Left colon (tissue), 2 donors: ENCODE measurements around the gene SLC11A1. TPM values are rescaled to one million over a fixed set of nuclear protein-coding genes. Genes with fewer than 3 reads are reported as not detected.
A peak's percentile ranks its signal among the peaks of the same experiment; 100 is the strongest.

ENCODE experiments used
- ATAC-seq: fragments of 200-7000 bp; cut with Tn5 transposase; one replicate; pipeline ENCODE4 v1.9.1; 2020; ENCODE audit warnings: mild to moderate bottlenecking, moderate library complexity
- DNase-seq, 2 donors: peaks; one replicate each; pipeline ENCODE4 v3.0.0-alpha.2; 2020
- intact Hi-C, 2 donors: fragments of 100-400 bp; cut with DNase I in 1 of 2; cut with micrococcal nuclease in 1 of 2; formaldehyde crosslinking; loops; one replicate each; pipeline versions ENCODE4 v1.11.2 to v1.14.0; 2022; cut with DNase I, micrococcal nuclease
- total RNA-seq, 2 donors: library from RNA; stranded (reverse); fragmentation: NEBNext Ultra II Directional; extraction: Animal tissue kit (Norgen Biotek cat#: 25700); gene quantifications; one replicate each; pipeline ENCODE4 v1.2.1, GENCODE V29; 2021
- donor health status: DM: no; HTN: no; CAD: no.
- donor health status: DM: yes; HTN: yes; CAD: no.

The SLC11A1 gene
- total RNA-seq, 2 donors from 2014 or later = 1.7 to 2.0 TPM

DNA sequence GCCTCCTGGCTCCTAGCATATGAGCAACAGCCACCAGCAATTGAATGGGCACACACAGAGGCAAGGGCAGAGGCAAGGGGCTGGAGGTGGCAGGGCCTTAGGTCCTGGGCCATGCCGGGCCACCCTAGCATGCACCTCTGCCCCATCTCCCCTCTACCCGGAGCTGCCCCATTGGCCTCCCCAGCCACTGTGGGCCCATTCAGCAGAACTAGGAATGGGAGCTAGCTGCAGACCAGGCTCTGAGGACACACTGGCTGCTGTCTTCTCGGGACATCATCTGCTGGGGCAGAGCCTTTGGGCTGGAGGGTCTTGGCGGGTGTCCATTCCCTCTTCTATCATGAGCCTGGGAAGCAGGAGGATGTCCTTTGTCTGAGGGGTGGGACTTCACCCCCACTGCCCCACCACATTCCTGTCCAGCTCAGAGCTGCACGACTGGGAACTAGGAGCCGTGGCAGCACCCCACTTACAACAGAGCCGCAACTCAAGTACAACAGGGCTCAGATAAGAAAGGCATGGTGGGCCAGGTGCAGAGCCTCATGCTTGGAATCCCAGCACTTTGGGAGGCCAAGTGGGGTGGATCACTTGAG lies 37.6 kb downstream of the SLC11A1 start:
- ATAC-seq (peak; percentile 20), DNase-seq (no peak)
- intact Hi-C loops = loop anchor here in 1 of 2 donors (10.0 kb wide), 1 partner anchor 45 kb away; no protein-coding TSS in a partner anchor

DNA sequence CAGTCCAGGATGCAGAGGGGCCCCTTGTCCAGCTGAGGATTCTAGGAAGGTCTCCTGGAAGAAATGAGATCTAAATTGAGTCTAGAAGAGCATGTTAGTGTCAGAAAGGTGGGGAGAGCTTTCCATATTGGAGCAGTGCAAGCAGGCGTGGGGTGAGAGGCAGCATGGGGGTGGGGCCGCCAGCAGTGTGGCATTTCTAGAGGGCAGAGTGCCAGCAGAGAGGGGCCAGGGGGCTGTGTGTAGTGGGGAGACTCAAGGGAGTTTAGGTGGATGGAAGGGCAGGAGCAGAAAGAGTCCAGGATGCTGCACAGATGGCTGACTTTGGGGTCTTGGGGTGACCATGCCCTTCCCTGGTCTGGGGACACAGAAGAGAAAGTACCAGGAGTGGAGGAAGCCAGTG lies 39.0 kb downstream of the SLC11A1 start:
- ATAC-seq (no peak), DNase-seq (peak in 1 of 2 donors; percentile 35)
- intact Hi-C loops = no loop called here

- intact Hi-C loops = no loop called here
- DNase-seq = no peak
Observed at GRCh38 chr2:218422403-218423086, 40.5 kb downstream of the SLC11A1 start.

GRCh38 chr2:218423584-218423983 lies 41.5 kb downstream of the SLC11A1 start:
- intact Hi-C loops = no loop called here
- no peak for DNase-seq
- no peak for ATAC-seq

More at GRCh38 chr2:218422403-218423086, 40.5 kb downstream of the SLC11A1 start:
- ATAC-seq = no peak

DNA sequence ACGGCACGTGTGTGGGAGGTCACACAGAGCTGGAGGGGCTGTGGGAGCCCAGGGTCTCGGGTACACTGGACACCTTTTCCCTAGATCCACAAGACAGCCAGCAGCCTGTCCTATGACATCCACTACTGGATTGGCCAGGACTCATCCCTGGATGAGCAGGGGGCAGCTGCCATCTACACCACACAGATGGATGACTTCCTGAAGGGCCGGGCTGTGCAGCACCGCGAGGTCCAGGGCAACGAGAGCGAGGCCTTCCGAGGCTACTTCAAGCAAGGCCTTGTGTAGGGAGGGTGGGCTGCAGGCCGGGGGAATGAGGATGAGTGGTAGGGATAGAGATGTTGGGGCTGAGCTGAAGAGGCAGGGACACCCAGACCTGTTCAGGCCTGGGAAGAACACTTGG lies 43.5 kb downstream of the SLC11A1 start:
- ATAC-seq (no peak), DNase-seq (no peak)
- intact Hi-C loops = no loop called here

- DNase-seq (no peak), ATAC-seq (no peak)
- intact Hi-C loops = no loop called here
Observed at GRCh38 chr2:218427741-218428140, 45.7 kb downstream of the SLC11A1 start.

DNA sequence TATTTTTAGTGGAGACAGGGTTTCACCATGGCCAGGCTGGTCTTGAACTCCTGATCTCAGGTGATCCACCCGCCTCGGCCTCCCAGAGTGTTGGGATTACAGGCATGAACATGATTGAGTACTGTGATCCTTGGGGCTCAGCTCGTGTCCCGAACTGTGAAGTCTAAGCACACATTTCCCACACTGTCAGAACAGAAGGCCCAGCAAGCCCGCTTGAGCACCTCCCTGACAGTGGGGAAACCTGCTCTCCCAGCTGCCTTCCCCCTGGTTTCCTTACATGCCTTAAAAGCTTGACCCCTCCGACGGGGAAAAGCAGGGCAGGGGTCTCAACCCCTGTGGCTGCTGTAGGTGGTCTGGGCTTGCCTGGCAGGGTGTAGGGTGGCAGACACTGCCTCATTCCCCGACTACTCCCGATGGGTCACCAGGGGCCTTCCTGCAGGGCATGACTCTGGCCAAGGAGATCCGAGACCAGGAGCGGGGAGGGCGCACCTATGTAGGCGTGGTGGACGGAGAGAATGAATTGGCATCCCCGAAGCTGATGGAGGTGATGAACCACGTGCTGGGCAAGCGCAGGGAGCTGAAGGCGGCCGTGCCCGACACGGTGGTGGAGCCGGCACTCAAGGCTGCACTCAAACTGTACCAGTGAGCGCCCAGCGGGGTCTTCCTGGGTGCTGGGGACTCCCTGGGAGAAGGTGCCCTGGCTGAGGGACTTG lies 46.9 kb downstream of the SLC11A1 start:
- no peak for ATAC-seq
- intact Hi-C loops = no loop called here
- DNase-seq = peak in 1 of 2 donors; percentile 24

- peak in 1 of 2 donors; percentile 19 for DNase-seq
- peak; percentile 36 for ATAC-seq
- intact Hi-C loops = no loop called here
Observed at GRCh38 chr2:218429911-218430692, 48.0 kb downstream of the SLC11A1 start.

- intact Hi-C loops = no loop called here
- ATAC-seq (no peak), DNase-seq (peak in 1 of 2 donors; percentile 9)
Observed at GRCh38 chr2:218430721-218431120, 48.6 kb downstream of the SLC11A1 start.

DNA sequence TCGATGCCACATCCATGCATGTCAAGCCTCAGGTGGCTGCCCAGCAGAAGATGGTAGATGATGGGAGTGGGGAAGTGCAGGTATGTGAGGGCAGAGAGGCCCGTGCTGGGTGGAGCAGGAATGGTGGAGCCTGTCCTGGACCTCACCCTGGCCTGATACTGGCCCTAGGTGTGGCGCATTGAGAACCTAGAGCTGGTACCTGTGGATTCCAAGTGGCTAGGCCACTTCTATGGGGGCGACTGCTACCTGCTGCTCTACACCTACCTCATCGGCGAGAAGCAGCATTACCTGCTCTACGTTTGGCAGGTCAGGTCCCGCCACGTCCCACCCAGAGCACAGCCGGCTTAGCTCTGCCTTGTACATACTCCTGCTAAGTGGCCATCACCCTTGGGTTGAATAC lies 49.8 kb downstream of the SLC11A1 start:
- DNase-seq (peak in 1 of 2 donors; percentile 16), ATAC-seq (peak; percentile 16)
- intact Hi-C loops = no loop called here

GRCh38 chr2:218432676-218433365 lies 50.7 kb downstream of the SLC11A1 start:
- DNase-seq (no peak), ATAC-seq (no peak)
- intact Hi-C loops = no loop called here

GRCh38 chr2:218434456-218434855 lies 52.4 kb downstream of the SLC11A1 start:
- no peak for ATAC-seq
- intact Hi-C loops = no loop called here
- DNase-seq = no peak

- intact Hi-C loops = no loop called here
- ATAC-seq = no peak
- no peak for DNase-seq
Observed at GRCh38 chr2:218435003-218435982, 53.2 kb downstream of the SLC11A1 start.

GRCh38 chr2:218436992-218437391 lies 54.9 kb downstream of the SLC11A1 start:
- DNase-seq = no peak
- intact Hi-C loops = no loop called here
- ATAC-seq = no peak

- ATAC-seq (no peak), DNase-seq (no peak)
- intact Hi-C loops = no loop called here
Observed at GRCh38 chr2:218437969-218438368, 55.9 kb downstream of the SLC11A1 start.

- DNase-seq (no peak), ATAC-seq (no peak)
- intact Hi-C loops = no loop called here
Observed at GRCh38 chr2:218438596-218438995, 56.5 kb downstream of the SLC11A1 start.

GRCh38 chr2:218444692-218445357 lies 62.8 kb downstream of the SLC11A1 start:
- intact Hi-C loops = no loop called here
- DNase-seq (peak; percentile 61 to 78), ATAC-seq (peak; percentile 91)
